ENCODE measurements around the gene UXS1.

DNA sequence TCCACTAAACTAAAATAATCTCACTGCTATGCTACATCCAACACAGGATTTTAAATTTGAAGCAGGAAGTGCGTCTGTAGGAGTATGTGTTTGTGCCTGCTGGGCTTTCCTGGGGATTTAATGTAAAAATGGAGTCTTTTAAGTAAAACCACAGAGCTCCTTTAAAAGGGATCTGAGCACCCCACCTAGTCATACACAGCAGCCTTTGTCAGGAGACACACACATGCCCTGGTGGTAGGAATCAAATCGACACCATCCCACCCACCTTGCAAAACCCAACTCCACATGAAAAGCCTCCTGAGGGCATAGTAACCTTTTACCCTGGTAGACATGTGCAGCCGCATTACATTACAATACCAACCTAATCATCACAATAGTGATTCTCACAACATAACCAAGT lies 29.1 kb downstream of the UXS1 start:
- TF ChIP-seq, protein P1, sequence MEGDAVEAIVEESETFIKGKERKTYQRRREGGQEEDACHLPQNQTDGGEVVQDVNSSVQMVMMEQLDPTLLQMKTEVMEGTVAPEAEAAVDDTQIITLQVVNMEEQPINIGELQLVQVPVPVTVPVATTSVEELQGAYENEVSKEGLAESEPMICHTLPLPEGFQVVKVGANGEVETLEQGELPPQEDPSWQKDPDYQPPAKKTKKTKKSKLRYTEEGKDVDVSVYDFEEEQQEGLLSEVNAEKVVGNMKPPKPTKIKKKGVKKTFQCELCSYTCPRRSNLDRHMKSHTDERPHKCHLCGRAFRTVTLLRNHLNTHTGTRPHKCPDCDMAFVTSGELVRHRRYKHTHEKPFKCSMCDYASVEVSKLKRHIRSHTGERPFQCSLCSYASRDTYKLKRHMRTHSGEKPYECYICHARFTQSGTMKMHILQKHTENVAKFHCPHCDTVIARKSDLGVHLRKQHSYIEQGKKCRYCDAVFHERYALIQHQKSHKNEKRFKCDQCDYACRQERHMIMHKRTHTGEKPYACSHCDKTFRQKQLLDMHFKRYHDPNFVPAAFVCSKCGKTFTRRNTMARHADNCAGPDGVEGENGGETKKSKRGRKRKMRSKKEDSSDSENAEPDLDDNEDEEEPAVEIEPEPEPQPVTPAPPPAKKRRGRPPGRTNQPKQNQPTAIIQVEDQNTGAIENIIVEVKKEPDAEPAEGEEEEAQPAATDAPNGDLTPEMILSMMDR (IDR thresholded peaks at IDR 0.05; ENCODE audit: low read depth, low read length), result no peak
- no peak for TF ChIP-seq EZH2phosphoT487 (IDR thresholded peaks at IDR 0.05; ENCODE audit: low read depth)
